Measurements from ENCODE around the gene XXYLT1.

The XXYLT1 gene

DNA sequence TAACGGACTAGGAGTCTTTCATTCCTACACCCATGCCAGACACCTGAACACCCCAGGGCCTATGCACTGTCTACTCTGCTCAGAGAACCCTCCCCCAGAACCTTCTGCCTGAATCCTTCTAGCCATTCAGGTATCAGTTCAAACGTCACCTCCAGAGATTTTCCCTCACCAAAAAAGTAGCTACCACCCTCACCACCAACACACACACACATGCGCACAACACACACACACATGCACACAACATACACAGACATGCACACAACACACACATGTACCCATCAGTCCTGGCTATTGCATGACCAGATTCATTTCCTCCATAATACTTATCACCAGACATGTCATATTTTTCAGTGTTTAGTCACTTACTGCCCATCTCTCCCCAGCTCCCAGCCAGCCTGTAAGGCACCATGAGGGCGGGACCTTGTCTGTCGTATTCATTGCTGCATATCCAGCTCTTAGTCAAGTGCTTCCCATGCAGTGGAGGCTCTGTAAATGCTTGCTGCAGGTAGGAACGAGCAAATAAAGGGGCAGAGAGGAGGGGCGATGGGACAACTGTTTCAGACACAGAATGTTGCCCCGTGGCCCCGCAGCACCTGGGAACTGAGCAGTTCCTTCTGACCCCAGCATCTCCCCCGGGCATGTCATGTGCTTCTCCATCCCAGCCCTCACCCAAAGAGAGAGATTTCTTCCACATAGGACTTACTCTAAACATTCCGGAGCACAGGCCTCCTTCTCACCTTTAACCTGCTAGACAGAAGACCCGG lies 29.2 kb downstream of the XXYLT1 start:
- Histone ChIP-seq H3K9me3 (ENCODE audit: control insufficient read depth in 5 of 5, low read length in 5 of 5) (peaks cover 0 to 4% (median 0%) of the 10 kb centered on the region in 5 donors), H3K36me3 (ENCODE audit: control insufficient read depth in 5 of 5, insufficient read depth in 5 of 5, low read length in 5 of 5) (peaks cover 0 to 7% (median 0%) of the 10 kb centered on the region in 5 donors), H3K4me3 (ENCODE audit: low read depth in 1 of 5, low read length in 5 of 5) (no peak overlapping the region), H3K4me1 (ENCODE audit: control insufficient read depth in 5 of 5, insufficient read depth in 5 of 5, low read length in 5 of 5) (peaks cover 5 to 30% (median 17%) of the 10 kb centered on the region in 5 donors), H3K27ac (ENCODE audit: low read depth, low read length) (no peak overlapping the region), H3K9ac (ENCODE audit: low read length in 5 of 5) (no peak overlapping the region), H3K27me3 (ENCODE audit: control insufficient read depth in 5 of 5, insufficient read depth in 4 of 5, low read length in 5 of 5) (no peaks in the 10 kb centered on the region)

DNA sequence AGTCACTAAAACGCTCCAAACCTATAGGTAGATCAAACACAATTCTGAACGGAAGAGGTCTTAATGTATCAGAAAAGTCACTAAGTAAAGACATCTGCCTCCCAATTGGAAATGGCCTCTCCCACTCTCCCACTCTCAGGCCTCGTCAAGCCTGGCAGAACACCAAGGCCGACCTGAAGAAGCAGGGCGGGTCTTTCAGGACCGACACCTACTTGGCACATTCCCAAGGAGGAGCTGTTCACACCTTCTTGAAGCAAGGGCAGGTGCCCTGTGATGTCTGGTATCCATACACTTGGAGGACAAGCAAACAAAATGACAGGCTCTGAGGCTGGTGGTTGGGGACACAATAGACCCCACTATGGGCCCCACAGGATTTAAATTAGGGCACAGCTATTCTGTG lies 30.0 kb downstream of the XXYLT1 start:
- Histone ChIP-seq H3K9me3 (ENCODE audit: control insufficient read depth in 5 of 5, low read length in 5 of 5) (peaks cover 0 to 5% (median 0%) of the 10 kb centered on the region in 5 donors), H3K9ac (ENCODE audit: low read length in 5 of 5) (no peak overlapping the region), H3K4me1 (ENCODE audit: control insufficient read depth in 5 of 5, insufficient read depth in 5 of 5, low read length in 5 of 5) (peaks cover 5 to 25% (median 17%) of the 10 kb centered on the region in 5 donors), H3K27me3 (ENCODE audit: control insufficient read depth in 5 of 5, insufficient read depth in 4 of 5, low read length in 5 of 5) (no peaks in the 10 kb centered on the region), H3K27ac (ENCODE audit: low read depth, low read length) (no peak overlapping the region), H3K36me3 (ENCODE audit: control insufficient read depth in 5 of 5, insufficient read depth in 5 of 5, low read length in 5 of 5) (peaks cover 0 to 3% (median 0%) of the 10 kb centered on the region in 5 donors), H3K4me3 (ENCODE audit: low read depth in 1 of 5, low read length in 5 of 5) (no peak overlapping the region)

DNA sequence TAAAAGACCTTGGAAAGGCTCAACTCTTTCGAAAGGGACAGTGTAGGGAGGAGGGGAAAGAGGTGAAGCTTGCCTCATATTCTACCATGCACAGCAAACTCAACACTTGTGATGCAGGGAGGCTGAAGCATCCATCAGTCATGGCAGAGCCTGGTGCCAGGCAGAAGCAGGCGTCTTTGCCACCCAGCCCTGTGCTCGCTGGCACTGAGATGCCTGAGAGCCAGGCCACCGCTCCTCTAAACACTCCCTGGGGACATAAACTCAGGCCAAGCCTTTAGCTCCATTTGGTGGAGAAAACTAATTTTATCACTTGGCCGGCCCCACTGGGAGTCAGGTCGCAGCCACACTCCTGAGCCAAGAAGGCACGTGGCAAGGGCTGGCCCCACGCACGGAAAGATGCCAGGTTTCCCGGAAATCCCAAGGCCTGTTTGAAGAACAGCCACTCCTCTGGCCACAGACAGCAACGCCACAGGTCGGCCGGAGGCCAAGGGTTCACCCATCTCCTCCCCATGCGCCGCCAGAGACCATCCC lies 30.7 kb downstream of the XXYLT1 start:
- peaks cover 0 to 3% (median 0%) of the 10 kb centered on the region in 5 donors for H3K36me3 ChIP-seq (ENCODE audit: control insufficient read depth in 5 of 5, insufficient read depth in 5 of 5, low read length in 5 of 5)
- peaks cover 5 to 25% (median 17%) of the 10 kb centered on the region in 5 donors for H3K4me1 ChIP-seq (ENCODE audit: control insufficient read depth in 5 of 5, insufficient read depth in 5 of 5, low read length in 5 of 5)
- peaks cover 0 to 5% (median 0%) of the 10 kb centered on the region in 5 donors for H3K9me3 ChIP-seq (ENCODE audit: control insufficient read depth in 5 of 5, low read length in 5 of 5)
- no peak overlapping the region for H3K27ac ChIP-seq (ENCODE audit: low read depth, low read length)
- no peak overlapping the region for H3K9ac ChIP-seq (ENCODE audit: low read length in 5 of 5)
- H3K4me3 ChIP-seq (ENCODE audit: low read depth in 1 of 5, low read length in 5 of 5), result no peak overlapping the region
- no peaks in the 10 kb centered on the region for H3K27me3 ChIP-seq (ENCODE audit: control insufficient read depth in 5 of 5, insufficient read depth in 4 of 5, low read length in 5 of 5)

DNA sequence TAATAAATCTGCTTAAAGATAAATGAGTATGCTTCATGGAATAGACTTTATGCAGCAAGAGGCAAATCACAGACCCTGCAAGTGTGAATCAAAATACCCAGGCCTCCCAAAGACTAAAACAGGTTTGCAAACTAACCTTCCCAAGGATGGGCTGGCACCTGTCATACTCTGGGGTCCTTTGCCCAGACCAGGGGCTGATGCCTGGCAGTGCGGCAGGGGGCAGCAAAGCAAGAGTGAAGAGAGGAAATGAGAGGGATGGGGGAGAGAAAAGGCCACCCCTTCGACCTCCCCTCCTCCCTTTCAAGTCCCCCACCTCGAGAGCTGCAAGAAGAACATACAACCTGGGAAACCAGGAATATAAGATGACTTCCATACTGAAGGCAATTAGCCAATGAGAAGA lies 31.8 kb downstream of the XXYLT1 start:
- Histone ChIP-seq H3K9ac (ENCODE audit: low read length in 5 of 5) (no peak overlapping the region), H3K9me3 (ENCODE audit: control insufficient read depth in 5 of 5, low read length in 5 of 5) (peaks cover 0 to 5% (median 0%) of the 10 kb centered on the region in 5 donors), H3K27ac (ENCODE audit: low read depth, low read length) (no peak overlapping the region), H3K4me1 (ENCODE audit: control insufficient read depth in 5 of 5, insufficient read depth in 5 of 5, low read length in 5 of 5) (peaks cover 5 to 25% (median 17%) of the 10 kb centered on the region in 5 donors), H3K27me3 (ENCODE audit: control insufficient read depth in 5 of 5, insufficient read depth in 4 of 5, low read length in 5 of 5) (no peaks in the 10 kb centered on the region), H3K4me3 (ENCODE audit: low read depth in 1 of 5, low read length in 5 of 5) (no peak overlapping the region), H3K36me3 (ENCODE audit: control insufficient read depth in 5 of 5, insufficient read depth in 5 of 5, low read length in 5 of 5) (peaks cover 0 to 3% (median 0%) of the 10 kb centered on the region in 5 donors)

DNA sequence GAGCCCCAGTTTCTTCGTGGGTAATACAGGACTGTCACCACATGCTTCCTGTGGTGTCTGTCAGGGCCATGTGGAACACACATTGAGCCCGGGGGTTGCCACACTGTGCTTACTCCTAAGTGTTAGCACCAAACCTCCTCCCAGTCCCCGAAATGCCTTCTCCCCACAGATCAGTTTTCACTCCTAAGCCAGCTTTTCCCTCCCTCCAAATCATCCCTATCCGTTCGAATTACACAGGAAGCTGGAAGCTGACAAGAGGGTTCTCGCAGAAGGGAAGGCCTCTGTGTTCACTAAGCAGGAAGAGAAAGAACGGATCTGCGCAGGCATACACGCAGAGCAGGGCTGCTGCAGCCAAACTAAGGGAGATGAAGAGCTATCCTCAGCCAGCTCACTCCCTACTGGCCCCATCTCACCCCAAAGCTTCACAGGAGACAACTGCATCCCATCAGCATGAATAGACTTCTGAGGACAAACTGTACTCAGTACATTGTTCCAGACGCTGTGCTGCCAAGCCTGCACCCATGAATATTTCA lies 32.3 kb downstream of the XXYLT1 start:
- H3K27ac ChIP-seq (ENCODE audit: low read depth, low read length), result no peak overlapping the region
- H3K9me3 ChIP-seq (ENCODE audit: control insufficient read depth in 5 of 5, low read length in 5 of 5), result peaks cover 0 to 5% (median 0%) of the 10 kb centered on the region in 5 donors
- no peak overlapping the region for H3K4me3 ChIP-seq (ENCODE audit: low read depth in 1 of 5, low read length in 5 of 5)
- peaks cover 0 to 3% (median 0%) of the 10 kb centered on the region in 5 donors for H3K36me3 ChIP-seq (ENCODE audit: control insufficient read depth in 5 of 5, insufficient read depth in 5 of 5, low read length in 5 of 5)
- peaks cover 5 to 23% (median 17%) of the 10 kb centered on the region in 5 donors for H3K4me1 ChIP-seq (ENCODE audit: control insufficient read depth in 5 of 5, insufficient read depth in 5 of 5, low read length in 5 of 5)
- no peak overlapping the region for H3K9ac ChIP-seq (ENCODE audit: low read length in 5 of 5)
- no peaks in the 10 kb centered on the region for H3K27me3 ChIP-seq (ENCODE audit: control insufficient read depth in 5 of 5, insufficient read depth in 4 of 5, low read length in 5 of 5)

DNA sequence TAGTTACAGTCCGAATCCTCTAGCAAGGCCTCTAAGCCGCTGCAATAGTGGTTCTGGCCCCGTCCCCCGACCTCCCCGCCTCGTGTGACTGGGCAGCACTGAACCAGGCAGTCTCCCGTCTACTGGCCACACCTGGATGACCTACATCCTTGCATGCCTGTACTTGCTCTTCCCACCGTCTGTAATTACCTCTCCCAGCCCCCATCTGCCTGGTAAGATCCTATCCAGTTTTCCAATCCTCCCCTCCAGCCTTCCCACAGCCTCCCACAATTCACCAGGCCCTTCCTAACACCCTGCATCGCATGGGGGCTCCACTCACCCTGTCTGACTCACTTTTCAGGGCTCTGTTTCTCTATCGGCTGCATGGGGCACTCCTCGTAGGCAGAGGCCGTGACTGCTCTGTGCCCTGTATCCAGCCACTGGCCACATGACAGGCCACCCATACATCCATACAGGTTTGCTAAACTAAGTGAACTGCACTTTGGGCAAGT lies 32.8 kb downstream of the XXYLT1 start:
- Histone ChIP-seq H3K36me3 (ENCODE audit: control insufficient read depth in 5 of 5, insufficient read depth in 5 of 5, low read length in 5 of 5) (peaks cover 0 to 3% (median 0%) of the 10 kb centered on the region in 5 donors), H3K27me3 (ENCODE audit: control insufficient read depth in 5 of 5, insufficient read depth in 4 of 5, low read length in 5 of 5) (no peaks in the 10 kb centered on the region), H3K9ac (ENCODE audit: low read length in 5 of 5) (no peak overlapping the region), H3K4me3 (ENCODE audit: low read depth in 1 of 5, low read length in 5 of 5) (no peak overlapping the region), H3K9me3 (ENCODE audit: control insufficient read depth in 5 of 5, low read length in 5 of 5) (peaks cover 0 to 5% (median 0%) of the 10 kb centered on the region in 5 donors), H3K4me1 (ENCODE audit: control insufficient read depth in 5 of 5, insufficient read depth in 5 of 5, low read length in 5 of 5) (peaks cover 5 to 19% (median 17%) of the 10 kb centered on the region in 5 donors), H3K27ac (ENCODE audit: low read depth, low read length) (no peak overlapping the region)

DNA sequence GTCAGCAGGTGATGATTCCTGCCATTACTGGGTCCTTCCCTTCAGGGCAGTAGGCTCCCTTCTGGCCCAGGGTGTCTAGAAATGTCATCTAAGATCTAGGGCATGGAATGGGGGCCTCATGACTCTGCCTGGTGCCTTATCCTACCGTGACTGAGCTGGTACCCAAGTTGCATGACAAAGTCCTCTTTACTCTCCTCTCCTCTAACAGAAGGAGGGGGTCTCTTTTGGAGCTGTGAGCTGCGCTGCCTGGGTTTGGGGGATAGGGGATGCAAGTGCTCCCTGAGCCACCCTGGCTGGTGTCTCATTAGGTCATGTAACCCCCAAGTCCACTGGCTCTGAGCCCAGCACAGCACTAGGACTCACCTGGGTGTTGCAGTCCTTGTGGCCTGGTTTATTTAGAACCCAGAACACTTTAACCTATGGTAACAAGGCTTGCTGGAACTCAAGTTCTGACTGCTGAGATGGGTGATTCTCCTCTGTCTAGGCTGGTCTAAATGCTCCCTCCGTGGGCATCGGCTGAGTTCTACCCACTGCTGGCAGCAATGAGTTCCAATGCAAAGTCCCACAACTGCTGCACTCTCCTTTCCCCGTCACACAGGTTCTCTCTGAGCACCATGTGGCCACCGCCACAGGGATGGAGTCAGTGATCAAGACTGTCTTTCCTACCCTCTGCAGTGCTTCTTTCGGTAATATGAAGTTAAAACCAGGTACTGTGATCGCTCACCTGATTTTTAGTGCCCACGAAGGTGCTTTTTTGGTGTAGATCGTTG lies 34.0 kb downstream of the XXYLT1 start:
- H3K27ac ChIP-seq (ENCODE audit: low read depth, low read length), result no peak overlapping the region
- peaks cover 5 to 19% (median 17%) of the 10 kb centered on the region in 5 donors for H3K4me1 ChIP-seq (ENCODE audit: control insufficient read depth in 5 of 5, insufficient read depth in 5 of 5, low read length in 5 of 5)
- no peak overlapping the region for H3K4me3 ChIP-seq (ENCODE audit: low read depth in 1 of 5, low read length in 5 of 5)
- H3K36me3 ChIP-seq (ENCODE audit: control insufficient read depth in 5 of 5, insufficient read depth in 5 of 5, low read length in 5 of 5), result peaks cover 0 to 3% (median 0%) of the 10 kb centered on the region in 5 donors
- H3K9ac ChIP-seq (ENCODE audit: low read length in 5 of 5), result no peak overlapping the region
- no peaks in the 10 kb centered on the region for H3K27me3 ChIP-seq (ENCODE audit: control insufficient read depth in 5 of 5, insufficient read depth in 4 of 5, low read length in 5 of 5)
- H3K9me3 ChIP-seq (ENCODE audit: control insufficient read depth in 5 of 5, low read length in 5 of 5), result peaks cover 0 to 5% (median 0%) of the 10 kb centered on the region in 5 donors

DNA sequence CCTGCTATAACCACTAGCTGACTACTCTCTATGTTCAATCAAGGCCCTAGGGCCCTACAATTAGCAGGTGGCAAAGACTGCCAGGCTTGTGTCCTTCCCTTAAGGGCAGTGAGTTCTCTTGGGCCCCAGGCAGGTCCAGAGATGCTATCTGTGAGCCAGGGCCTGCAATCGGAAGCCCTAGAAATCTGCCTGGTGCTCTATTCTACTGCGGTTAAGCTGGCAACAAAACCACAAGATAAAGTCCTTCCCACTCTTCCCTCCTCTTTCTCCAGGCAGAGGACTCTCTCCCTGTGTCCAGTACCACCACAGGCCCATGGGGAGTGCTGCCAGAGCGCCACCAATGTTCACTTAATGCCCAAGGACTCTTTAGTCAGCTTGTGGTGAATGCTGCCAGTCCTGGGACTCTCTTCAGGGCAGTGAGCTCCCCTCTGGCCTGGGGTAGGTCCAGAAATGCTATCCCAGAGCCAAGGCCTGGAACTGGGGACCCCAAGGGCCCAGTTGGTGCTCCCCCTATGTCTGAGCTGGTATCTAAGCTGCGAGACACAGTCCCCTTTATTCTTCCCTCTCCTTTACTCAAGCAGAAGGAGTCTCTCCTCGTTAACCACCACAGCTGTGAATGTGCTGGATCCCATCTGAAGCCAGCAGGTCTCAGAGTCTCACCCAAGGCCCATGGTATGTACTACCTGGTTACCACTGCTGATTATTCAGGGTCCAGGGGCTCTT lies 34.7 kb downstream of the XXYLT1 start:
- Histone ChIP-seq H3K36me3 (ENCODE audit: control insufficient read depth in 5 of 5, insufficient read depth in 5 of 5, low read length in 5 of 5) (peaks cover 0 to 3% (median 0%) of the 10 kb centered on the region in 5 donors), H3K9ac (ENCODE audit: low read length in 5 of 5) (no peak overlapping the region), H3K27me3 (ENCODE audit: control insufficient read depth in 5 of 5, insufficient read depth in 4 of 5, low read length in 5 of 5) (no peaks in the 10 kb centered on the region), H3K27ac (ENCODE audit: low read depth, low read length) (no peak overlapping the region), H3K9me3 (ENCODE audit: control insufficient read depth in 5 of 5, low read length in 5 of 5) (peaks cover 0 to 5% (median 0%) of the 10 kb centered on the region in 5 donors), H3K4me1 (ENCODE audit: control insufficient read depth in 5 of 5, insufficient read depth in 5 of 5, low read length in 5 of 5) (peaks cover 5 to 19% (median 17%) of the 10 kb centered on the region in 5 donors), H3K4me3 (ENCODE audit: low read depth in 1 of 5, low read length in 5 of 5) (no peak overlapping the region)

DNA sequence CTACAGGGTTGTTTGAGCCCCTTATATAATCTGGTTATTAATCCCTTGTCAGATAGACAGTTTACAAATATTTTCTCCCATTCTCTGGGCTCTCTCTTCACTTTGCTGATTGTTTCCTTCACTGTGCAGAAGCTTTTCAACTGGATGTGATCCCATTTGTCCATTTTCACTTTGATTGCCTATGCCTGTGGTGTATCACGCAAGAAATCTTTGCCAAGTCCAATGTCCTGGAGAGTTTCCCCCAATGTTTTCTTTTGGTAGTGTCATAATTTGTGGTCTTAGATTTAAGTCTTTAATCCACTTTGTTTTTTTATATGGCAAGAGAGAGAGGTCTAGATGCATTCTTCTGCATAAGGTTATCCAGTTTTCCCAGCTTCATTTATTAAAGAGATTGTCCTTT lies 40.7 kb downstream of the XXYLT1 start:
- Histone ChIP-seq H3K4me1 (ENCODE audit: control insufficient read depth in 5 of 5, insufficient read depth in 5 of 5, low read length in 5 of 5) (no peaks in the 10 kb centered on the region), H3K36me3 (ENCODE audit: control insufficient read depth in 5 of 5, insufficient read depth in 5 of 5, low read length in 5 of 5) (peaks cover 0 to 10% (median 0%) of the 10 kb centered on the region in 5 donors), H3K27ac (ENCODE audit: low read depth, low read length) (no peak overlapping the region), H3K4me3 (ENCODE audit: low read depth in 1 of 5, low read length in 5 of 5) (no peak overlapping the region), H3K27me3 (ENCODE audit: control insufficient read depth in 5 of 5, insufficient read depth in 4 of 5, low read length in 5 of 5) (no peaks in the 10 kb centered on the region), H3K9ac (ENCODE audit: low read length in 5 of 5) (no peak overlapping the region), H3K9me3 (ENCODE audit: control insufficient read depth in 5 of 5, low read length in 5 of 5) (no peaks in the 10 kb centered on the region)
